Subcutaneous abdominal adipose tissue (tissue), 5 donors: Measurements from ENCODE around the gene TBC1D19.
"Not testable (repeated sequence)": the region's sequence is repeated elsewhere in the genome, so short reads cannot be mapped to it uniquely, and the experiment has no call there.

Source experiments
- H3K27ac ChIP-seq: one replicate; pipeline ENCODE4 v1.7.0; 2013; ENCODE audit warnings: low read depth, mild to moderate bottlenecking, inconsistent platforms, low read length, moderate library complexity
- H3K27me3 ChIP-seq, 5 donors: one replicate each; pipeline ENCODE4 v1.7.0; 2013; ENCODE audit warnings: low read length in 5 of 5, inconsistent platforms in 1 of 5; ENCODE audit not compliant: control insufficient read depth in 5 of 5, insufficient read depth in 4 of 5
- H3K36me3 ChIP-seq, 5 donors: one replicate each; pipeline ENCODE4 v1.7.0; 2013; ENCODE audit warnings: low read length in 5 of 5; ENCODE audit not compliant: control insufficient read depth in 5 of 5, insufficient read depth in 5 of 5
- H3K4me1 ChIP-seq, 5 donors: one replicate each; pipeline ENCODE4 v1.7.0; 2013; ENCODE audit warnings: low read length in 5 of 5, mild to moderate bottlenecking in 3 of 5, moderate library complexity in 1 of 5; ENCODE audit not compliant: control insufficient read depth in 5 of 5, insufficient read depth in 5 of 5
- H3K4me3 ChIP-seq, 5 donors: one replicate each; pipeline ENCODE4 v1.7.0; 2013; ENCODE audit warnings: low read length in 5 of 5, low read depth in 1 of 5
- H3K9ac ChIP-seq, 5 donors: one replicate each; pipeline ENCODE4 v1.7.0; 2013; ENCODE audit warnings: low read length in 5 of 5, mild to moderate bottlenecking in 4 of 5, moderate library complexity in 3 of 5
- H3K9me3 ChIP-seq, 5 donors: one replicate each; pipeline ENCODE4 v1.7.0; 2013; ENCODE audit warnings: low read length in 5 of 5; ENCODE audit not compliant: control insufficient read depth in 5 of 5
- donor health status: healthy.
- donor health status: healthy.
- donor health status: healthy.
- donor health status: healthy.
- donor health status: healthy.

Gene TBC1D19

DNA sequence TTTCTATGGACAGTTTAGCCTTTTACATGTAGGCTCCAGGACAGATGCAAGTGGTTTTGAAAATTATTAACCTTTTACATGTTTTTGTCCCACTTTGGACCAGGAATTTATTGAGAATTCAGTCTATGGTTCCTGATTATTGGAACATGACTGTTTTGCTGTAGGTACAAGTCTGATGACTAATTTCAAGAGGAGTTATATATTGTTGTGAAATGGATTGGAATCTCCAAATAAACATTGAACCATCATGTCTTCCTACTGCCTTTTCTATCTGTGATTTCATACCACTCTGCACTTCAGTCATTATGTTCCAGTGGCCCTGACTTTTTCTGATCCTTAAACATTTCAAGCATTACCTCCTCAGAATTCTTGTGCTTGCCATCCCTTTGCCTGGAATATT, 35.9 kb downstream of the TBC1D19 start:
- H3K4me3 ChIP-seq: no peak overlapping the region
- H3K4me1 ChIP-seq: peaks cover 0 to 5% (median 0%) of the 10 kb centered on the region in 5 donors
- no peaks in the 10 kb centered on the region for H3K27me3 ChIP-seq
- peaks cover 0 to 3% (median 0%) of the 10 kb centered on the region in 5 donors for H3K36me3 ChIP-seq
- H3K27ac ChIP-seq: no peak overlapping the region
- no peaks in the 10 kb centered on the region for H3K9me3 ChIP-seq
- H3K9ac ChIP-seq: no peak overlapping the region

GRCh38 chr4:26621366-26621765, 37.5 kb downstream of the TBC1D19 start:
- Histone ChIP-seq H3K4me1 (peaks cover 0 to 5% (median 2%) of the 10 kb centered on the region in 5 donors), H3K9me3 (no peaks in the 10 kb centered on the region), H3K9ac (no peak overlapping the region), H3K27ac (no peak overlapping the region), H3K4me3 (no peak overlapping the region), H3K36me3 (peaks cover 0 to 3% (median 0%) of the 10 kb centered on the region in 5 donors), H3K27me3 (no peaks in the 10 kb centered on the region)

- Histone ChIP-seq H3K9ac (no peak overlapping the region), H3K4me3 (no peak overlapping the region), H3K4me1 (peaks cover 0 to 5% (median 2%) of the 10 kb centered on the region in 5 donors), H3K27ac (no peak overlapping the region), H3K27me3 (no peaks in the 10 kb centered on the region), H3K9me3 (no peaks in the 10 kb centered on the region), H3K36me3 (no peaks in the 10 kb centered on the region)
Measured at GRCh38 chr4:26622913-26623312, 39.0 kb downstream of the TBC1D19 start.

DNA sequence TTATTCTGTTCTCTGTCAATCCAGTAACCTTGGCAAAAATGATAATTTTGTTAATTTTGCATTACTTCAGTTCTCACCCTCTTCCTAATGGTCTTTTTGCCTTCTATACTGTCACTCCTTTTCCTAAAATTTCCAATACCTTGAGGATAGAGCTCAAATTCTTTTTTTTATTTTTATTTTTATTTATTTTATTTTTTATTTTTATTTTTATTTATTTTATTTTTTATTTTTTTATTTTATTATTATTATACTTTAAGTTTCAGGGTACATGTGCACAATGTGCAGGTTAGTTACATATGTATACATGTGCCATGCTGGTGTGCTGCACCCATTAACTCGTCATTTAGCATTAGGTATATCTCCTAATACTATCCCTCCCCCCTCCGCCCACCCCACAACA, 42.8 kb downstream of the TBC1D19 start:
- H3K27me3 ChIP-seq, H3K27ac ChIP-seq, H3K4me3 ChIP-seq, H3K9me3 ChIP-seq, H3K4me1 ChIP-seq, H3K9ac ChIP-seq, H3K36me3 ChIP-seq: not testable (repeated sequence)

- H3K9ac ChIP-seq: no peak overlapping the region
- H3K4me1 ChIP-seq: no peaks in the 10 kb centered on the region
- H3K27ac ChIP-seq: no peak overlapping the region
- no peaks in the 10 kb centered on the region for H3K9me3 ChIP-seq
- no peak overlapping the region for H3K4me3 ChIP-seq
- H3K27me3 ChIP-seq: no peaks in the 10 kb centered on the region
- peaks cover 0 to 22% (median 2%) of the 10 kb centered on the region in 5 donors for H3K36me3 ChIP-seq
Measured at GRCh38 chr4:26632916-26633315, 49.0 kb downstream of the TBC1D19 start.

DNA sequence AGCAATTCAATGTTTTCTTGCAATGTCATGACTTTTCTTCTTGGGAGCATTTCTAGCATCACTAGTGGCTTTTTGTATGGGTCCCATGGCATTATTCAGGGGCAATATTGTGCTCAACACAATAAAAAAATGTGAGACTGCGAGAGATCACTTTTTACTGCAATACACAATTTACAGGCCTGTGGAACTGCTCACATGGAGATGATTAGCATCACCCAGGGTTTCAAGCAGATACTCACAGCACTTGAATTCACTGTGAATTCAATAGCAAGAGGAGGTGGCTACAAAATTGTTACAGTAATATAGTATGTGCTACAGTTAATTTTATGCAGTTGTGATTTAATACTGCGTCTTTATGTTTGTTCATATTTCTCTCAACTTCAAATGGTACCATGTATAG, 50.4 kb downstream of the TBC1D19 start:
- Histone ChIP-seq H3K9ac (no peak overlapping the region), H3K36me3 (peaks cover 4 to 27% (median 10%) of the 10 kb centered on the region in 5 donors), H3K4me3 (no peak overlapping the region), H3K4me1 (no peaks in the 10 kb centered on the region), H3K27me3 (no peaks in the 10 kb centered on the region), H3K9me3 (no peaks in the 10 kb centered on the region), H3K27ac (no peak overlapping the region)

- Histone ChIP-seq H3K4me1 (no peaks in the 10 kb centered on the region), H3K27ac (no peak overlapping the region), H3K27me3 (no peaks in the 10 kb centered on the region), H3K9me3 (no peaks in the 10 kb centered on the region), H3K4me3 (no peak overlapping the region), H3K36me3 (peaks cover 4 to 23% (median 13%) of the 10 kb centered on the region in 5 donors), H3K9ac (no peak overlapping the region)
Measured at GRCh38 chr4:26636458-26636857, 52.6 kb downstream of the TBC1D19 start.

DNA sequence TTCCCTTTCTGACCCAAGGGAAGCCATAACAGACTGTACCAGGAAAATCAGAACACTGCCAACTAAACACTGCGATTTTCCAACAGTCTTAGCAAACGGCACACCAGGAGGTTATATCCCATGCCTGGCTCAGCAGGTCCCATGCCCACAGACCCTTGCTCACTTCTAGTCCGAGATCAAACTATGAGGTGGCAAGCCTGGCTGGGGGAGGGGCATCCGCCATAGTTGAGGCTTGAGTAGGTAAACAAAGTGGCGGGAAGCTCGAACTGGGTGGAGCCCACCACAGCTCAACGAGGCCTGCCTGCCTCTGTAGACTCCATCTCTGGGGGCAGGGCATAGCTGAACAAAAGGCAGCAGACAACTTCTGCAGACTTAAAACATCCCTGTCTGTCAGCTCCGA, 56.8 kb downstream of the TBC1D19 start:
- H3K27me3 ChIP-seq, H3K4me1 ChIP-seq, H3K4me3 ChIP-seq, H3K27ac ChIP-seq, H3K9me3 ChIP-seq, H3K9ac ChIP-seq: not testable (repeated sequence)
- H3K36me3 ChIP-seq: peaks cover 4 to 15% (median 13%) of the 10 kb centered on the region in 5 donors

DNA sequence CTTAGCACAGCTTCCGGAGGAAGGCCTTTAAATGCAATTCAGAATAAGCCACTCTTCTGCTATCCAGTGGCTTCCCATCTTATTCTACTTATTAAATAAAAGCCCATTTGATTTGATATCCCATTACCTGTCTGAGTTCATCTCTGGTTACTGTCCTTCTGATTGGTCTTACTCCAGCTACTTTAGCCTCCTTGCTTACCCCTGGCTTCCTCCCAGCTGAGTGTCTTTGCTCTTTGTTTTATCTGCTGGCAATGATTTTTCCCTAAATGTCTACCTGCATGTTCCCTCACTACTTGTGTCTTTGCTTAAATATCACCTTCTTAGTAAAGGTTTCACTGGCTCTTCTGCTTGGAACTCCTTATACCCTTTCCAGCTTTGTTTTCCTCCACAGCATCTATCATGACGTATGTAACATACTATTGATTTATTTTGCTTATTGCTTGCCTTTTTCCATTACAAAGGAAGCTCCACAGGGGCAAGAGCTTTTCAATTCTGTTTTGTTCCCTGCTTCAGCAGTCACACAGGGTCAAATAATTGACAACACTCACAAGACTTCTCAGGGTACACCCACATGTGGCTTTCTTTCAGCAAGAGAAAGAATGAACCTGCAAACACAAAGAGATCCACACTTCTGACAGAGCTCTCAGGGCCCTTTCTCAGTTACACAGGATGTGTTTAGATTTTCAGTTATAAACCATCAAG, 63.8 kb downstream of the TBC1D19 start:
- Histone ChIP-seq H3K27me3 (no peaks in the 10 kb centered on the region), H3K4me3 (no peak overlapping the region), H3K27ac (no peak overlapping the region), H3K4me1 (no peaks in the 10 kb centered on the region), H3K36me3 (peaks cover 0 to 3% (median 0%) of the 10 kb centered on the region in 5 donors), H3K9ac (no peak overlapping the region), H3K9me3 (no peaks in the 10 kb centered on the region)

DNA sequence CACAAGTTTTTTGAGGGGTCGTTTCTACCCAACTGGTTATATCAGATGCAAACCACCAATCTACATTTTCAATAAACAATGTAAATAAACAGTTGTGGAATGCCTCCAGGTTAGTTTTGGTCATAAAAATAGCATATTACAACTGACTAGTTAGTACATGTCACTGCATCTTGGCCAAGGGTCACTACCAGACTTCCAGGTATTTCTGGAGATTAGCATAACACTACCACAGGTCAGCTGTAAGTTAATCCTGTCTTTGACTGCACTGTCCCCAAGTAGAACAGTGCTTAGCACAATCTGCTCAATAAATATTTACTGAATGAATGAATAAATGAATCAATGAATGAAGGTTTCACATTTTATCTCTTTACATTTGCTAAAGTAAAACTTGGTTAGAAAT, 64.4 kb downstream of the TBC1D19 start:
- peaks cover 0 to 3% (median 0%) of the 10 kb centered on the region in 5 donors for H3K36me3 ChIP-seq
- H3K27me3 ChIP-seq: no peaks in the 10 kb centered on the region
- no peak overlapping the region for H3K27ac ChIP-seq
- no peak overlapping the region for H3K4me3 ChIP-seq
- no peaks in the 10 kb centered on the region for H3K4me1 ChIP-seq
- no peaks in the 10 kb centered on the region for H3K9me3 ChIP-seq
- H3K9ac ChIP-seq: no peak overlapping the region
